GM18951 (cell line): Measurements from ENCODE around the gene LCORL.
A peak's percentile ranks its signal among the peaks of the same experiment; 100 is the strongest.
"Not testable (repeated sequence)": the region's sequence is repeated elsewhere in the genome, so short reads cannot be mapped to it uniquely, and the experiment has no call there.

Source experiments
- POLR2A ChIP-seq: IDR thresholded peaks from 4 replicates; pipeline ENCODE4 v1.6.1; 2011; ENCODE audit warnings: mild to moderate bottlenecking; ENCODE audit not compliant: insufficient read length, insufficient read depth; ENCODE audit errors: extremely low read depth
- in situ Hi-C: fragments of 300-500 bp; cut with MboI; formaldehyde crosslinking; loops from one replicate; pipeline ENCODE4 v1.12.0; 2022; ENCODE audit warnings: low sequenced_read_pairs, mixed read lengths, inconsistent platforms; ENCODE audit not compliant: unreplicated experiment

LCORL gene

GRCh38 chr4:18021720-18022571 is at the start of gene LCORL:
TSS of gene LCORL (minus strand) at chr4:18021755. CDS start at chr4:18021751, 4 bp downstream.
- TF ChIP-seq POLR2A, result peak; percentile 45
- in situ Hi-C loops, result no loop called here

GRCh38 chr4:18069810-18070209 is 48.3 kb upstream of the LCORL start:
- no peak for TF ChIP-seq POLR2A
- in situ Hi-C loops, result no loop called here

- TF ChIP-seq POLR2A, result no peak
- in situ Hi-C loops, result no loop called here
Observed at GRCh38 chr4:18067031-18067430, 45.5 kb upstream of the LCORL start.

- TF ChIP-seq POLR2A, result no peak
- in situ Hi-C loops, result no loop called here
Observed at GRCh38 chr4:18063079-18063478, 41.5 kb upstream of the LCORL start.

GRCh38 chr4:18057821-18058533 is 36.4 kb upstream of the LCORL start:
- TF ChIP-seq POLR2A, result no peak
- in situ Hi-C loops, result no loop called here

- TF ChIP-seq POLR2A, result no peak
- in situ Hi-C loops, result no loop called here
Observed at GRCh38 chr4:18056030-18056429, 34.5 kb upstream of the LCORL start.

- in situ Hi-C loops, result no loop called here
Observed at GRCh38 chr4:18052158-18052557, 30.6 kb upstream of the LCORL start.

GRCh38 chr4:18051281-18051680 is 29.7 kb upstream of the LCORL start:
- in situ Hi-C loops, result no loop called here
- no peak for TF ChIP-seq POLR2A

More at GRCh38 chr4:18052158-18052557, 30.6 kb upstream of the LCORL start:
- no peak for TF ChIP-seq POLR2A

- in situ Hi-C loops, result no loop called here
- no peak for TF ChIP-seq POLR2A
Observed at GRCh38 chr4:18050448-18050847, 28.9 kb upstream of the LCORL start.

GRCh38 chr4:18049446-18049845 is 27.9 kb upstream of the LCORL start:
- TF ChIP-seq POLR2A, result no peak
- in situ Hi-C loops, result no loop called here

- in situ Hi-C loops, result no loop called here
- no peak for TF ChIP-seq POLR2A
Observed at GRCh38 chr4:18042754-18043153, 21.2 kb upstream of the LCORL start.

GRCh38 chr4:18042012-18042411 is 20.5 kb upstream of the LCORL start:
- no peak for TF ChIP-seq POLR2A

GRCh38 chr4:18041114-18041513 is 19.6 kb upstream of the LCORL start:
- no peak for TF ChIP-seq POLR2A
- in situ Hi-C loops, result no loop called here

More at GRCh38 chr4:18042012-18042411, 20.5 kb upstream of the LCORL start:
- in situ Hi-C loops, result no loop called here

- in situ Hi-C loops, result no loop called here
- no peak for TF ChIP-seq POLR2A
Observed at GRCh38 chr4:18039113-18039512, 17.6 kb upstream of the LCORL start.

- in situ Hi-C loops, result not testable (repeated sequence)
Observed at GRCh38 chr4:18036369-18036768, 14.8 kb upstream of the LCORL start.
